ENCODE data around the gene PSD4. TPM values are rescaled to one million over a fixed set of nuclear protein-coding genes. Genes with fewer than 3 reads are reported as not detected.

The PSD4 gene
- total RNA-seq, 4 donors from 2014 or later = 53.8 to 102 (median 88.0) TPM

GRCh38 chr2:113218283-113219091 lies 44.7 kb downstream of the PSD4 start:
- Histone ChIP-seq H3K4me1 (peaks cover 40% of the 10 kb centered on the region), H3K27ac (peak overlapping the region; percentile 74), H3K4me3 (no peak overlapping the region), H3K9me3 (no peaks in the 10 kb centered on the region), H3K27me3 (no peaks in the 10 kb centered on the region), H3K36me3 (no peaks in the 10 kb centered on the region)
- 66% methylated on average over 8 of the region's 8 CpGs for WGBS
- no peak for TF ChIP-seq POLR2AphosphoS5 (IDR thresholded peaks at IDR 0.05)
- TF ChIP-seq POLR2A (IDR thresholded peaks at IDR 0.05) = no peak
- TF ChIP-seq CTCF (IDR thresholded peaks at IDR 0.05) = no peak
- TF ChIP-seq EP300 (IDR thresholded peaks at IDR 0.05) = no peak
- DNase-seq (ENCODE audit: low spot score in 2 of 2) = no peak

GRCh38 chr2:113219092-113219441 lies 45.3 kb downstream of the PSD4 start:
- Histone ChIP-seq H3K4me1 (peaks cover 37% of the 10 kb centered on the region), H3K9me3 (no peaks in the 10 kb centered on the region), H3K36me3 (no peaks in the 10 kb centered on the region), H3K27ac (no peak overlapping the region), H3K27me3 (no peaks in the 10 kb centered on the region), H3K4me3 (no peak overlapping the region)
- 96% methylated on average over 2 of the region's 2 CpGs for WGBS
- no peak for DNase-seq (ENCODE audit: low spot score in 2 of 2)
- no peak for TF ChIP-seq CTCF (IDR thresholded peaks at IDR 0.05)
- no peak for TF ChIP-seq POLR2AphosphoS5 (IDR thresholded peaks at IDR 0.05)
- no peak for TF ChIP-seq EP300 (IDR thresholded peaks at IDR 0.05)
- TF ChIP-seq POLR2A (IDR thresholded peaks at IDR 0.05) = no peak

- no peaks in the 10 kb centered on the region for H3K9me3 ChIP-seq
- H3K36me3 ChIP-seq = no peaks in the 10 kb centered on the region
- H3K4me1 ChIP-seq = peaks cover 37% of the 10 kb centered on the region
- no peak overlapping the region for H3K27ac ChIP-seq
- WGBS = 65% methylated on average over 5 of the region's 5 CpGs
- no peak overlapping the region for H3K4me3 ChIP-seq
- TF ChIP-seq POLR2A (IDR thresholded peaks at IDR 0.05) (no peak), POLR2AphosphoS5 (IDR thresholded peaks at IDR 0.05) (no peak), EP300 (IDR thresholded peaks at IDR 0.05) (no peak), CTCF (IDR thresholded peaks at IDR 0.05) (no peak)
- H3K27me3 ChIP-seq = no peaks in the 10 kb centered on the region
- no peak for DNase-seq (ENCODE audit: low spot score in 2 of 2)
Observed at GRCh38 chr2:113219525-113219888, 45.7 kb downstream of the PSD4 start.

GRCh38 chr2:113219889-113220641 lies 46.3 kb downstream of the PSD4 start:
- Histone ChIP-seq H3K27ac (no peak overlapping the region), H3K4me3 (no peak overlapping the region)

More at GRCh38 chr2:113219889-113220641, 46.3 kb downstream of the PSD4 start:
- WGBS = 64% methylated on average over 6 of the region's 6 CpGs
- Histone ChIP-seq H3K9me3 (no peaks in the 10 kb centered on the region), H3K27me3 (no peaks in the 10 kb centered on the region), H3K36me3 (no peaks in the 10 kb centered on the region), H3K4me1 (peaks cover 37% of the 10 kb centered on the region)
- DNase-seq (ENCODE audit: low spot score in 2 of 2) = peak in 1 of 2 donors; percentile 84
- TF ChIP-seq EP300 (IDR thresholded peaks at IDR 0.05) (no peak), CTCF (IDR thresholded peaks at IDR 0.05) (no peak), POLR2A (IDR thresholded peaks at IDR 0.05) (no peak), POLR2AphosphoS5 (IDR thresholded peaks at IDR 0.05) (no peak)
